ENCODE results near the gene GPC5.

The GPC5 gene

GRCh38 chr13:91716436-91717065 lies 318.1 kb downstream of the GPC5 start:
- H3K27me3 ChIP-seq (ENCODE audit: control insufficient read depth in 2 of 2, insufficient read depth in 2 of 2, low read length in 2 of 2) = no peaks in the 10 kb centered on the region
- H3K9ac ChIP-seq (ENCODE audit: low read depth in 1 of 2, low read length in 2 of 2) = no peak overlapping the region
- H3K9me3 ChIP-seq (ENCODE audit: control insufficient read depth in 2 of 2, low read length in 2 of 2) = no peaks in the 10 kb centered on the region
- H3K27ac ChIP-seq (ENCODE audit: low read depth in 2 of 2, low read length in 2 of 2) = no peak overlapping the region
- H3K36me3 ChIP-seq (ENCODE audit: control insufficient read depth in 2 of 2, insufficient read depth in 2 of 2, low read length in 2 of 2) = no peaks in the 10 kb centered on the region
- H3K4me3 ChIP-seq (ENCODE audit: low read length in 2 of 2) = no peak overlapping the region
- H3K4me1 ChIP-seq (ENCODE audit: control insufficient read depth in 2 of 2, insufficient read depth in 2 of 2, low read length in 2 of 2) = no peaks in the 10 kb centered on the region

- Histone ChIP-seq H3K27me3 (ENCODE audit: control insufficient read depth in 2 of 2, insufficient read depth in 2 of 2, low read length in 2 of 2) (no peaks in the 10 kb centered on the region), H3K9ac (ENCODE audit: low read depth in 1 of 2, low read length in 2 of 2) (no peak overlapping the region), H3K27ac (ENCODE audit: low read depth in 2 of 2, low read length in 2 of 2) (no peak overlapping the region), H3K4me1 (ENCODE audit: control insufficient read depth in 2 of 2, insufficient read depth in 2 of 2, low read length in 2 of 2) (no peaks in the 10 kb centered on the region), H3K36me3 (ENCODE audit: control insufficient read depth in 2 of 2, insufficient read depth in 2 of 2, low read length in 2 of 2) (no peaks in the 10 kb centered on the region), H3K4me3 (ENCODE audit: low read length in 2 of 2) (no peak overlapping the region), H3K9me3 (ENCODE audit: control insufficient read depth in 2 of 2, low read length in 2 of 2) (no peaks in the 10 kb centered on the region)
Measured at GRCh38 chr13:91719033-91719432, 320.6 kb downstream of the GPC5 start.

- Histone ChIP-seq H3K9me3 (ENCODE audit: control insufficient read depth in 2 of 2, low read length in 2 of 2) (no peaks in the 10 kb centered on the region), H3K27me3 (ENCODE audit: control insufficient read depth in 2 of 2, insufficient read depth in 2 of 2, low read length in 2 of 2) (no peaks in the 10 kb centered on the region), H3K9ac (ENCODE audit: low read depth in 1 of 2, low read length in 2 of 2) (no peak overlapping the region), H3K4me3 (ENCODE audit: low read length in 2 of 2) (no peak overlapping the region), H3K4me1 (ENCODE audit: control insufficient read depth in 2 of 2, insufficient read depth in 2 of 2, low read length in 2 of 2) (no peaks in the 10 kb centered on the region), H3K36me3 (ENCODE audit: control insufficient read depth in 2 of 2, insufficient read depth in 2 of 2, low read length in 2 of 2) (no peaks in the 10 kb centered on the region), H3K27ac (ENCODE audit: low read depth in 2 of 2, low read length in 2 of 2) (no peak overlapping the region)
Measured at GRCh38 chr13:91721413-91721812, 323.0 kb downstream of the GPC5 start.

- H3K9ac ChIP-seq (ENCODE audit: low read depth in 1 of 2, low read length in 2 of 2) = no peak overlapping the region
Measured at GRCh38 chr13:91722267-91722884, 324.0 kb downstream of the GPC5 start.

GRCh38 chr13:91724591-91724990 lies 326.2 kb downstream of the GPC5 start:
- no peak overlapping the region for H3K4me3 ChIP-seq (ENCODE audit: low read length in 2 of 2)
- no peak overlapping the region for H3K9ac ChIP-seq (ENCODE audit: low read depth in 1 of 2, low read length in 2 of 2)
- H3K9me3 ChIP-seq (ENCODE audit: control insufficient read depth in 2 of 2, low read length in 2 of 2) = no peaks in the 10 kb centered on the region
- H3K27ac ChIP-seq (ENCODE audit: low read depth in 2 of 2, low read length in 2 of 2) = no peak overlapping the region
- H3K27me3 ChIP-seq (ENCODE audit: control insufficient read depth in 2 of 2, insufficient read depth in 2 of 2, low read length in 2 of 2) = no peaks in the 10 kb centered on the region
- H3K36me3 ChIP-seq (ENCODE audit: control insufficient read depth in 2 of 2, insufficient read depth in 2 of 2, low read length in 2 of 2) = no peaks in the 10 kb centered on the region
- H3K4me1 ChIP-seq (ENCODE audit: control insufficient read depth in 2 of 2, insufficient read depth in 2 of 2, low read length in 2 of 2) = no peaks in the 10 kb centered on the region

More at GRCh38 chr13:91722267-91722884, 324.0 kb downstream of the GPC5 start:
- no peaks in the 10 kb centered on the region for H3K4me1 ChIP-seq (ENCODE audit: control insufficient read depth in 2 of 2, insufficient read depth in 2 of 2, low read length in 2 of 2)
- no peak overlapping the region for H3K27ac ChIP-seq (ENCODE audit: low read depth in 2 of 2, low read length in 2 of 2)
- H3K4me3 ChIP-seq (ENCODE audit: low read length in 2 of 2) = no peak overlapping the region
- H3K9me3 ChIP-seq (ENCODE audit: control insufficient read depth in 2 of 2, low read length in 2 of 2) = no peaks in the 10 kb centered on the region
- no peaks in the 10 kb centered on the region for H3K27me3 ChIP-seq (ENCODE audit: control insufficient read depth in 2 of 2, insufficient read depth in 2 of 2, low read length in 2 of 2)
- H3K36me3 ChIP-seq (ENCODE audit: control insufficient read depth in 2 of 2, insufficient read depth in 2 of 2, low read length in 2 of 2) = no peaks in the 10 kb centered on the region

- Histone ChIP-seq H3K27ac (ENCODE audit: low read depth in 2 of 2, low read length in 2 of 2) (no peak overlapping the region), H3K4me3 (ENCODE audit: low read length in 2 of 2) (no peak overlapping the region), H3K9ac (ENCODE audit: low read depth in 1 of 2, low read length in 2 of 2) (no peak overlapping the region), H3K36me3 (ENCODE audit: control insufficient read depth in 2 of 2, insufficient read depth in 2 of 2, low read length in 2 of 2) (no peaks in the 10 kb centered on the region), H3K27me3 (ENCODE audit: control insufficient read depth in 2 of 2, insufficient read depth in 2 of 2, low read length in 2 of 2) (no peaks in the 10 kb centered on the region), H3K9me3 (ENCODE audit: control insufficient read depth in 2 of 2, low read length in 2 of 2) (no peaks in the 10 kb centered on the region), H3K4me1 (ENCODE audit: control insufficient read depth in 2 of 2, insufficient read depth in 2 of 2, low read length in 2 of 2) (no peaks in the 10 kb centered on the region)
Measured at GRCh38 chr13:91725646-91726045, 327.2 kb downstream of the GPC5 start.

GRCh38 chr13:91726671-91727070 lies 328.2 kb downstream of the GPC5 start:
- no peak overlapping the region for H3K4me3 ChIP-seq (ENCODE audit: low read length in 2 of 2)
- no peaks in the 10 kb centered on the region for H3K4me1 ChIP-seq (ENCODE audit: control insufficient read depth in 2 of 2, insufficient read depth in 2 of 2, low read length in 2 of 2)
- H3K27me3 ChIP-seq (ENCODE audit: control insufficient read depth in 2 of 2, insufficient read depth in 2 of 2, low read length in 2 of 2) = no peaks in the 10 kb centered on the region
- H3K9ac ChIP-seq (ENCODE audit: low read depth in 1 of 2, low read length in 2 of 2) = no peak overlapping the region
- H3K27ac ChIP-seq (ENCODE audit: low read depth in 2 of 2, low read length in 2 of 2) = no peak overlapping the region
- no peaks in the 10 kb centered on the region for H3K36me3 ChIP-seq (ENCODE audit: control insufficient read depth in 2 of 2, insufficient read depth in 2 of 2, low read length in 2 of 2)
- H3K9me3 ChIP-seq (ENCODE audit: control insufficient read depth in 2 of 2, low read length in 2 of 2) = no peaks in the 10 kb centered on the region

GRCh38 chr13:91729859-91730258 lies 331.4 kb downstream of the GPC5 start:
- Histone ChIP-seq H3K36me3 (ENCODE audit: control insufficient read depth in 2 of 2, insufficient read depth in 2 of 2, low read length in 2 of 2) (no peaks in the 10 kb centered on the region), H3K9me3 (ENCODE audit: control insufficient read depth in 2 of 2, low read length in 2 of 2) (no peaks in the 10 kb centered on the region)

GRCh38 chr13:91739751-91740150 lies 341.3 kb downstream of the GPC5 start:
- Histone ChIP-seq H3K4me1 (ENCODE audit: control insufficient read depth in 2 of 2, insufficient read depth in 2 of 2, low read length in 2 of 2) (no peaks in the 10 kb centered on the region), H3K9me3 (ENCODE audit: control insufficient read depth in 2 of 2, low read length in 2 of 2) (no peaks in the 10 kb centered on the region), H3K27ac (ENCODE audit: low read depth in 2 of 2, low read length in 2 of 2) (no peak overlapping the region), H3K9ac (ENCODE audit: low read depth in 1 of 2, low read length in 2 of 2) (no peak overlapping the region), H3K36me3 (ENCODE audit: control insufficient read depth in 2 of 2, insufficient read depth in 2 of 2, low read length in 2 of 2) (no peaks in the 10 kb centered on the region), H3K27me3 (ENCODE audit: control insufficient read depth in 2 of 2, insufficient read depth in 2 of 2, low read length in 2 of 2) (no peaks in the 10 kb centered on the region), H3K4me3 (ENCODE audit: low read length in 2 of 2) (no peak overlapping the region)

More at GRCh38 chr13:91729859-91730258, 331.4 kb downstream of the GPC5 start:
- H3K27me3 ChIP-seq (ENCODE audit: control insufficient read depth in 2 of 2, insufficient read depth in 2 of 2, low read length in 2 of 2) = no peaks in the 10 kb centered on the region
- H3K4me3 ChIP-seq (ENCODE audit: low read length in 2 of 2) = no peak overlapping the region
- no peak overlapping the region for H3K27ac ChIP-seq (ENCODE audit: low read depth in 2 of 2, low read length in 2 of 2)
- H3K9ac ChIP-seq (ENCODE audit: low read depth in 1 of 2, low read length in 2 of 2) = no peak overlapping the region
- H3K4me1 ChIP-seq (ENCODE audit: control insufficient read depth in 2 of 2, insufficient read depth in 2 of 2, low read length in 2 of 2) = no peaks in the 10 kb centered on the region

GRCh38 chr13:91740756-91741155 lies 342.3 kb downstream of the GPC5 start:
- Histone ChIP-seq H3K27me3 (ENCODE audit: control insufficient read depth in 2 of 2, insufficient read depth in 2 of 2, low read length in 2 of 2) (no peaks in the 10 kb centered on the region), H3K36me3 (ENCODE audit: control insufficient read depth in 2 of 2, insufficient read depth in 2 of 2, low read length in 2 of 2) (no peaks in the 10 kb centered on the region), H3K27ac (ENCODE audit: low read depth in 2 of 2, low read length in 2 of 2) (no peak overlapping the region), H3K4me3 (ENCODE audit: low read length in 2 of 2) (no peak overlapping the region), H3K9me3 (ENCODE audit: control insufficient read depth in 2 of 2, low read length in 2 of 2) (no peaks in the 10 kb centered on the region), H3K9ac (ENCODE audit: low read depth in 1 of 2, low read length in 2 of 2) (no peak overlapping the region), H3K4me1 (ENCODE audit: control insufficient read depth in 2 of 2, insufficient read depth in 2 of 2, low read length in 2 of 2) (no peaks in the 10 kb centered on the region)
